ENCODE measurements around the gene PLEKHA4.

DNA sequence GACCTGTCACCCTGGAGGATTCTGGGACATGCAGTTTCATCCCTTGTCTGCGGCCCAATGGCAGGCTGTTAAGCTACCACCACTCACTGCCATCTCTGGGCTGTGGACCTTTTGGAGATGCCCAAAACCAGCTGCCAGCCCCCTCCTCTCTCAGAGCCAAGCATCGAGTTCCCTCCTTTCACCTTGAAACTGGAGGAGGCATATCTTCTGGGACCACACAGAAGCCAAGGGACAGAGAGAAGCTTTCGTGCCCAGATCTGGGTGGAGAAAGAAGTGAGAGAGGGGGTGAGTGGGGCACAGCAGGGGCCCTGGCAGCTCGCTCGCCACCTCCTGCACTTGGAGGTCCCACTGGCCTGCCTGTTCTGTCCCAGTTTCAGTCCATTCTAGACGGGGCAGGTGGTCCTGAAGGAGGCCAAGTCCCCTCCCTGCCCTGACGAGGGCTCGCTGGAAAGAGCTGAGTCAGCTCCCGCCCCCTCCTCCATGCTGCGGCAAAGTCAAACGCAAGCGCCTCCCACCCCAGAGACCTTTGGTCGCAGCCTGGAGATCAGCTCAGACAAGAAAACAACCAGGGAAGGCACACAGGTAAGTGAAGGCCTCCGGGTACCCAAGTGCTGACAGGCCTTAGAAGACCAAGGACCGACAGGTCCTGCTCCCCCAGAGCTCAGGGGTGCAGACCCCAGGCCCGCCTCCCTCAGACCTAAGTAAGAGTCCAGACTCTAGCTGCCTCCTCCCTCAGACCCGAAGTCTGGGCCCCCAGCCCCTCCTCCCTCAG is 61.4 kb downstream of the PLEKHA4 start:
- TF ChIP-seq POLR2A (IDR thresholded peaks at IDR 0.05), result no peak
- TF ChIP-seq EP300 (IDR thresholded peaks at IDR 0.05), result no peak

Data from ovary (tissue), 1 donor.